Astrocyte of the spinal cord (primary cell): ENCODE results near the gene F8.
"Not testable (repeated sequence)": the region's sequence is repeated elsewhere in the genome, so short reads cannot be mapped to it uniquely, and the experiment has no call there.

Source experiments
- DNase-seq: peaks from one replicate; pipeline ENCODE4 v3.0.0; 2011; ENCODE audit warnings: low read depth, low spot score
- H3K4me3 ChIP-seq: 2 replicates; pipeline ENCODE4 v1.5.1; 2011; ENCODE audit warnings: low read depth, mild to moderate bottlenecking, low read length, moderate library complexity
- CTCF ChIP-seq: IDR thresholded peaks from 2 replicates; pipeline ENCODE4 v1.5.1; 2012; ENCODE audit warnings: low read depth, mild to moderate bottlenecking, low read length, inconsistent platforms
- in situ Hi-C: cut with HindIII; loops from 2 replicates; pipeline ENCODE4 v1.10.0; 2017; ENCODE audit warnings: low sequenced_read_pairs

The F8 gene

GRCh38 chrX:154968353-154968752 lies 54.2 kb downstream of the F8 start:
- in situ Hi-C loops, result no loop called here
- DNase-seq, result no peak
- TF ChIP-seq CTCF, result no peak
- no peak overlapping the region for H3K4me3 ChIP-seq

- TF ChIP-seq CTCF, result no peak
- H3K4me3 ChIP-seq, result no peak overlapping the region
- DNase-seq, result no peak
- in situ Hi-C loops, result no loop called here
These were observed 54.9 kb downstream of the F8 start for GRCh38 chrX:154967603-154968002.

- DNase-seq, result no peak
- H3K4me3 ChIP-seq, result no peak overlapping the region
- in situ Hi-C loops, result no loop called here
- TF ChIP-seq CTCF, result no peak
These were observed 60.6 kb downstream of the F8 start for GRCh38 chrX:154961947-154962346.

- in situ Hi-C loops, DNase-seq, H3K4me3 ChIP-seq: not testable (repeated sequence)
These were observed 66.7 kb downstream of the F8 start for GRCh38 chrX:154955799-154956198.

DNA sequence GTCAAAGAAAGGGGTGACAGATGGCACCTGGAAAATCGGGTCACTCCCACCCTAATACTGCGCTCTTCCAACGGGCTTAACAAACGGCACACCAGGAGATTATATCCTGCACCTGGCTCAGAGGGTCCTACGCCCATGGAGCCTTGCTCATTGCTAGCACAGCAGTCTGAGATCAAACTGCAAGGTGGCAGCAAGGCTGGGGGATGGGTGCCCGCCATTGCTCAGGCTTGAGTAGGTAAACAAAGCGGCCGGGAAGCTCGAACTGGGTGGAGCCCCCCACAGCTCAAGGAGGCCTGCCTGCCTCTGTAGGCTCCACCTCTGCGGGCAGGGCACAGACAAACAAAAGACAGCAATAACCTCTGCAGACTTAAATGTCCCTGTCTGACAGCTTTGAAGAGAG lies 83.3 kb downstream of the F8 start:
- H3K4me3 ChIP-seq, DNase-seq, in situ Hi-C loops: not testable (repeated sequence)

- H3K4me3 ChIP-seq, DNase-seq, in situ Hi-C loops: not testable (repeated sequence)
These were observed 97.8 kb downstream of the F8 start for GRCh38 chrX:154924771-154925170.

DNA sequence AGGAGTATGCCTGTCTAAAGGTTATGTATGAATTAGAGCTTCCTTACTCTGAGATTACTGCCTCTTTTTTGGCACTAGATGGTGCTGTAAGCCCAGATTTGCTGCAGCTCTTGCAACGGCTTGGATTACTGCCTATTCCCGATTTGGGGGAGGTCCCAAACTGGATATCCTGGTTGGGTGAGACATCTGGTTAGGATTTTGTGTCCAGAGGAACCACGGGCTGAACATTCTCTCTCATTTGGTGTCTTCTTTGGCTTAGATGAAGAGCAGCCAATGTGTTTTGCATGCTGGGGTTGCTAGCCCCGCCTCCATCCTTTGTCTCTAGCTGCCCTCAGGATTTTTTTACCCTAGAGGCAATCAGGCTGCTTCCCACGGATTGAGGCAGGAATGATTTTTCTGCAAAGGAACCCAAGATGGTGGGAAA lies 104.5 kb downstream of the F8 start:
- peak; percentile 62 for TF ChIP-seq CTCF
- H3K4me3 ChIP-seq, result no peak overlapping the region
- in situ Hi-C loops, result no loop called here
- peak; percentile 80 for DNase-seq

- no peak overlapping the region for H3K4me3 ChIP-seq
- DNase-seq, result no peak
- no peak for TF ChIP-seq CTCF
- in situ Hi-C loops, result no loop called here
These were observed 108.5 kb downstream of the F8 start for GRCh38 chrX:154914052-154914451.

- DNase-seq, in situ Hi-C loops, H3K4me3 ChIP-seq: not testable (repeated sequence)
These were observed 112.0 kb downstream of the F8 start for GRCh38 chrX:154910528-154910927.

DNA sequence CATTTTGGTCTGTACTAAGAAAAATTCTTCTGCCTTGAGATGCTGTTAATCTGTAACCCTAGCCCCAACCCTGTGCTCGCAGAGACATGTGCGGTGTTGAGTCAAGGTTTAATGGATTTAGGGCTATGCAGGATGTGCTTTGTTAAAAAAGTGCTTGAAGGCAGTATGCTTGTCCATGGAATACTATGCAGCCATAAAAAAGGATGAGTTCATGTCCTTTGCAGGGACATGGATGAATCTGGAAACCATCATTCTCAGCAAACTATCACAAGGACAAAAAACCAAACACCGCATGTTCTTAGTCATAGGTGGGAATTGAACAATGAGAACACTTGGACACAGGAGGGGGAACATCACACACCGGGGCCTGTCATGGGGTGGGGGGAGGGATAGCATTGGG lies 112.5 kb downstream of the F8 start:
- H3K4me3 ChIP-seq, DNase-seq, in situ Hi-C loops: not testable (repeated sequence)
